ENCODE measurements around the gene KRTAP6-1.

Gene KRTAP6-1

GRCh38 chr21:30613836-30614235 lies at the start of gene KRTAP6-1:
Gene KRTAP6-1 (minus strand): TSS chr21:30613930. CDS start chr21:30613904, 26 bp downstream.
- DNase-seq = no peak

GRCh38 chr21:30652891-30653290 lies 39.2 kb upstream of the KRTAP6-1 start:
- no peak for DNase-seq

GRCh38 chr21:30646904-30647414 lies 33.2 kb upstream of the KRTAP6-1 start:
- DNase-seq = no peak

- no peak for DNase-seq
Measured at GRCh38 chr21:30642564-30642963, 28.8 kb upstream of the KRTAP6-1 start, which contains the start of gene KRTAP20-3. Gene KRTAP20-3 (plus strand): TSS chr21:30642864.

GRCh38 chr21:30638686-30639085 lies 25.0 kb upstream of the KRTAP6-1 start:
- DNase-seq = no peak

GRCh38 chr21:30634906-30635305 lies 21.2 kb upstream of the KRTAP6-1 start, which contains the start of gene KRTAP20-2:
Gene KRTAP20-2 (plus strand): TSS chr21:30635206. CDS start chr21:30635264, 58 bp downstream.
- DNase-seq = no peak

- no peak for DNase-seq
Measured at GRCh38 chr21:30629200-30629599, 15.5 kb upstream of the KRTAP6-1 start.

DNA sequence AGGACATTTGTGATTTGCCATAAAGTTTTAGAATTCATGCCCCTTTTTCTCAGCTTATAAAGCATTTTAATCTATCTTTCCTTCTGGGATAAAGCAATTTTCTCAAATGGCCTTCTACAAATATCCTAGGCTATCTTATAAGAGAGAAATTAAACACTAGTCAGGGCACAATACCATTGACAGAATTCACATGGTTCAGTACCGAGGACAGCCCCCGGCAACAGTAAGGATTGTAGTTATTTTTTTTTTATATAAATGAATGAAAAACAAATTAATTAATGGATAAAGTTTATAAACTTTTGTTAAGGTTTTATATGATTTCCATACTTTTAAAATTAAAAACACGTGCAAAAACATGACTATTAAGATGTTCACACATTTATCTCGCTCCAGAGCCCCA lies 14.4 kb upstream of the KRTAP6-1 start:
- DNase-seq = no peak

DNA sequence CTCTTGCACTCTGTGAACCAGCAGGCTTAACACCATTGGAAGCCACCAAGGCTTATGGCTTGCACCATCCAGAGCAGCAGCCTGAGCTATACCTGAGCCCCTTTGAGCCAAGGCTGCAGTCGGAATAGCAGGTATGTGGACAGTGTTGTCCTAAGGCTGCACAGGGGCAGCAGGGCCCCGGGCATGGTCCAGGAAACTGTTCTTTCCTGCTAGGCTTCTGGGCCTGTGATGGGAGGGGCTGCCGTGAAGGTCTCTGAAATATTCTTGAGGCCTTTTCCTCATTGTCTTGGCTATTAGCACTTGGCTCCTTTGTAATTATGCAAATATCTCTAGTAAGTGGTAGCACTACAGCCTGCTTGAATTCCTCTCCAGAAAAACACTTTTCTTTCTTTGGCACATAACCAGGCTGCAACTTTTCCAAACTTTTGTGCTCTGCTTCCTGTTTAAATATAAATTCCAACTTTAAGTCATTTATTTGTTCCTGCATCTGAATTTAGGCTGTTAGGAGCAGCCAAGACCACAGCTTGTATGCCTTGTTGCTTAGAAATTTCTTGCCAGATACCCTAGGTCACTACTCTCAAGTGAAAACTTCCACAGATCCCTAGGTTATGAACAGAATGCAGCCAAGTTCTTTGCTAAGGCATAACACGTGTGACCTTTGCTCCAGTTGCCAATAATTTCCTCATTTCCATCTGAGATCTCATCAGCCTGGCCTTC lies 11.9 kb upstream of the KRTAP6-1 start:
- no peak for DNase-seq

- no peak for DNase-seq
Measured at GRCh38 chr21:30623362-30623761, 9.6 kb upstream of the KRTAP6-1 start.

GRCh38 chr21:30620522-30620921 lies 6.8 kb upstream of the KRTAP6-1 start, which contains the start of gene KRTAP20-4:
Gene KRTAP20-4 (plus strand): TSS chr21:30620627.
- DNase-seq = no peak

GRCh38 chr21:30620080-30620479 lies 6.3 kb upstream of the KRTAP6-1 start:
- no peak for DNase-seq

DNA sequence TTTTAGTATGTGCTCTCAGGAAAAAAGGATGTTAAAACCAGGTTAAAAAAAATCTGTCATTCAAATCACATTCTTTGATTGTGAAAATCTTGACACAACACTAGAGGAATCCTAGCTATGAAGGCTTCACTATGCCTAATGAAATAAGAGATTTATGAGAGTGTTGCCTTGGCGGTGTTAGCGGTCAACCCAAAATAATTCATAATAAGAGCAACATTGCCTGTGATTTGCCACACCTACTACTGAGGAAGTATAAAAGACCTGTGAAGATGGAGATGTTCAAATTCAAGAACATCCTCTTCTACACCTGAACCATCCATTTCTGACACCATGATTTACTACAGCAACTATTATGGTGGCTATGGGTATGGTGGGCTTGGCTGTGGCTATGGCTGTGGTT lies 2.4 kb upstream of the KRTAP6-1 start, which contains the start of gene KRTAP20-1:
KRTAP20-1 (plus strand) TSS at position 301 of the 400 bp plus-strand sequence; CDS start at position 331, 30 bp downstream.
- no peak for DNase-seq

DNA sequence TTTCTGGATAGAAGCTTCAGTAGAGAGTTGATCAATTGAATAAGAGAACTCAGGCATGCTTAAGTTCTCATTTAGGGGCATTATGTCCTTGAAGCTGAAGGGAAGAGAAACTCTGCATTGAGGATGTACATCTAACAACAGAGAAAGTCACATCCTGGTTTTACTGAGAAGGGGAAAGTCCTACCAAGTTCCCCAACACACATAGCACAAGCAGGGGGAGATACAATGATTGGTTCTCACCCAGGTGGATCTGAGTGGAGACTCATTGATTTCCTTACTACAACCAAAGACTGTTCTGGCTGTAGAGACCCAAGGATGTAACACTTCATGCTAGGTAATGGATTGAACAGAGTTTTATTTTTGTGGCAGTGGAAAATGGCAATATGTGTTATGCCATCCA lies 1.5 kb upstream of the KRTAP6-1 start:
- DNase-seq = no peak

GRCh38 chr21:30612132-30612531 lies 1.6 kb downstream of the KRTAP6-1 start:
- no peak for DNase-seq

DNA sequence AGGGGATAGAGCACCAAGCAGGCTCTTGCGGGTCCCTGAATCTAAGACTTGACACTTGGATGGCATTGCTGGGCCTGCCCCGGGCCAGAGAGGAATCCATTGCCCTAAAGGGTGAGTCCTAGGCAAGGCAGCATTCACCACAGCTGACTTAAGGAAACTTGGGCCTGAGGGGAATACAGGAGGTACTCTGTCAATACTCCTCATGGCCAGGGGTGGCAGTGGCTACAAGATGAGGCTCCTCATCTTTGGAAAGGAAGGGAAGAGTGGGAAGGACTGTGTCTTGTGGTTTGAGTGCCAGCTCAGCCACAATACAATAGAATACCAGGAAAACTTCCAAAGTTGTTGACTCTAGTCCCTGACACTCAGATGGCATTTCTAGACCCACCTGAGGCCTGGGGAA lies 7.8 kb downstream of the KRTAP6-1 start:
- DNase-seq = no peak

GRCh38 chr21:30600787-30601186 lies 12.9 kb downstream of the KRTAP6-1 start, which contains the start of gene KRTAP22-1:
Gene KRTAP22-1 (plus strand): TSS chr21:30601087.
- no peak for DNase-seq

GRCh38 chr21:30598802-30599201 lies 14.9 kb downstream of the KRTAP6-1 start, which contains the start of gene KRTAP6-2:
Gene KRTAP6-2 (minus strand): TSS chr21:30598902. CDS start chr21:30598874, 28 bp downstream.
- no peak for DNase-seq

DNA sequence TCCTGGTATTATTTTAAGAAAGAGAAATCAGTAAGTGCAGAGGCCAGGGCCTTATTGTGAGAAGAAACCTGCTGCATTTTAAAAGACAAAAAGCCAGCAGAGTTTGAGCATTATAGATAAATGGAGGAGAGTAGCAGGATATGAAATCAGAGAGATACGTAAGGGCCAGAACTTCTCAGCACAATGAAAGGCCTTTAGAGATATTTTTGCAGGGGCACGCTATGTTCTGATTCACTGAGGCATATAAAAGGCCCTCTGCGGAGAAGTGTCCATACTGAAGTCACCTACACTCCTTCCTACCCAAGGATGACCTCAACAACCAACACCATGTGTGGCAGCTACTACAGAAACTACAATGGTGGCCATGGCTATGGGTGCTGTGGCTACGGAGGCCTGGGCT lies 21.6 kb downstream of the KRTAP6-1 start, which contains the start of gene KRTAP6-3:
KRTAP6-3 (plus strand) TSS at position 301 of the 400 bp plus-strand sequence; CDS start at position 307, 6 bp downstream.
- no peak for DNase-seq

DNA sequence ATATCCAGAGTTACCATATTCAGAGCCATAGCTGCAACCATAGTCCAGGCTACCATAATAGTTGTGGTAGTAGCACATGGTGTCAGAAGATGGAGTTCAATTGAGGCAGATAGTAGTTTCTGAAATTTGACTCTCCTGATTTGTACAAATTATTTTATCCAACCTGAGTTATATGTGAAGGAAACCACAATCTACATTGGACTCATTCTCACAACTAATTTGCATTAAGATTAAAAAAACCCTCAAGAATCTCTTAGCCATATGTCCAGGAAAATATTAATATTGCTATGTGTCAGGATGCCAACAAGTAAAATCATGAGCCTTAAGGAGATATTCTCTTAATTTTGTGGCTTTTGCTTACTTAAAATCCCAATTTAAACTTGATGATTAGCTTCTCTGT lies 23.4 kb downstream of the KRTAP6-1 start, which contains the start of gene KRTAP22-2:
KRTAP22-2 (minus strand) TSS at position 101 of the 400 bp plus-strand sequence.
- no peak for DNase-seq

GRCh38 chr21:30582870-30583269 lies 30.9 kb downstream of the KRTAP6-1 start:
- no peak for DNase-seq

- no peak for DNase-seq
Measured at GRCh38 chr21:30580132-30580531, 33.6 kb downstream of the KRTAP6-1 start.

GRCh38 chr21:30579346-30579745 lies 34.4 kb downstream of the KRTAP6-1 start:
- no peak for DNase-seq

- DNase-seq = no peak
Measured at GRCh38 chr21:30577766-30578165, 36.0 kb downstream of the KRTAP6-1 start.

Measured in GDM1 (cell line).